Panc1 (cell line): Measurements from ENCODE around the gene THAP4.

ENCODE experiments used
- TCF7L2 ChIP-seq: IDR thresholded peaks from 2 replicates; pipeline ENCODE4 v1.6.1; 2011; ENCODE audit warnings: mild to moderate bottlenecking, low read depth, low read length, inconsistent platforms
- TF ChIP-seq, protein P1 (sequence below): fragments of 450-650 bp; IDR thresholded peaks from 2 replicates; pipeline ENCODE4 v1.5.1; 2017; ENCODE audit warnings: mild to moderate bottlenecking

DNA sequence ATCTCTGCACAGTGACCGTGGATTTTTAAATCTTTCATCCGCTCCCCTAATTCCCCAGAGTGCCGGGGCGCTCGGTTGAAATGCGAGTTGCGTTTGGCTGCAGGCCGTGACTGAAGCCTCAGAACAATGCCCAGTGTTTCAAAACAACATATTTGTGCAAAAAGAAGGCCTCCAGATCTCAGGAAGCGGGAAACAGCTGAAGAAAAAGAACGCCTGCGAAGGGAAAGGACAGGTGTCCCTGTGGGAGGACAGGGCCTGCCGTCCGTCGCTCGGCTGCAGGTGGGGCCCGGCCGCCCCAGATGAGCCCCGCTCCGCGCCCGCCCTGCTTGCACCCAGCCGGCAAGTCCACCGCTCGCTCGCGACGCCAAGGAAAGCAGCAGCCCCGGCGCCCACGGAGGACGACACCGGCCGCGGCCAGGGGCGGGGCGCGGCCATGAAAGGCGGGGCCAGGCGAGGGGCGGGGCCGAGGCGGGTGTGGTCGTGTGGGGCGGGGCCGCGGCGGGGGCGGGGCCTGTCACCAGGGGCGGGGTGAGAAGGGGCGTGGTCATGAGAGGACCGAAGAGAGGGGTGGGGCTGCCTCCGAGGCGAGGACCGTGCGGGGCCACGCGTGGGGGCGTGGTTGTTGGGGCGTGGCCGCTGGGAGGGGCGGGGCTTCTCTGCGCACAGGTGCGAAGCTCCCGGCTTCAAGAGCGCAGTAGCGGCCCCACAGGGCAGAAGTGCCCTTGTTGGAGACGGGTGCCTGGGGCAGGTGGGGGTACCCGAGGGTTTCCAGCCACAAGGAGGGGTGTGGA is 96.0 kb downstream of the THAP4 start:
- TF ChIP-seq, protein P1, sequence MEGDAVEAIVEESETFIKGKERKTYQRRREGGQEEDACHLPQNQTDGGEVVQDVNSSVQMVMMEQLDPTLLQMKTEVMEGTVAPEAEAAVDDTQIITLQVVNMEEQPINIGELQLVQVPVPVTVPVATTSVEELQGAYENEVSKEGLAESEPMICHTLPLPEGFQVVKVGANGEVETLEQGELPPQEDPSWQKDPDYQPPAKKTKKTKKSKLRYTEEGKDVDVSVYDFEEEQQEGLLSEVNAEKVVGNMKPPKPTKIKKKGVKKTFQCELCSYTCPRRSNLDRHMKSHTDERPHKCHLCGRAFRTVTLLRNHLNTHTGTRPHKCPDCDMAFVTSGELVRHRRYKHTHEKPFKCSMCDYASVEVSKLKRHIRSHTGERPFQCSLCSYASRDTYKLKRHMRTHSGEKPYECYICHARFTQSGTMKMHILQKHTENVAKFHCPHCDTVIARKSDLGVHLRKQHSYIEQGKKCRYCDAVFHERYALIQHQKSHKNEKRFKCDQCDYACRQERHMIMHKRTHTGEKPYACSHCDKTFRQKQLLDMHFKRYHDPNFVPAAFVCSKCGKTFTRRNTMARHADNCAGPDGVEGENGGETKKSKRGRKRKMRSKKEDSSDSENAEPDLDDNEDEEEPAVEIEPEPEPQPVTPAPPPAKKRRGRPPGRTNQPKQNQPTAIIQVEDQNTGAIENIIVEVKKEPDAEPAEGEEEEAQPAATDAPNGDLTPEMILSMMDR: no peak
- no peak for TF ChIP-seq TCF7L2
